Measurements from ENCODE around the gene LRIG1.

DNA sequence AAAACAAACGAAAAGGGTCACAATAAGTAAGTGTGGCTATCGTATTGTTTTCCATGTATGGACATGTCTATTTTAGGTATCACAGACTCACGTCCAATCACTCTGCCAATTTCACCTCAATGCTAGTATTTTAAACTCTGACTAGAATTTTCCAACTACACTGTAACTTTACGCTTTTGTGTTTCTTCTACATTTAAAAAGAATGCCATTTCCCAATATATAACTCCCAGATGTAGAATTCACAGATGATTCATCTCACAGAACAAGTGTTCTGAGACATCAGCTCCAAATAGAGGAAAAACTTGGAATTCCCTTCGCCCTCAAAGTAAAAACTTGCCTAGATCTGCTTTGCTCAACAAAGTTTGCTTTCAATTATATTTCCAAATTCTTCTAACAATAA is 14.2 kb downstream of the LRIG1 start:
- TF ChIP-seq, protein P1, sequence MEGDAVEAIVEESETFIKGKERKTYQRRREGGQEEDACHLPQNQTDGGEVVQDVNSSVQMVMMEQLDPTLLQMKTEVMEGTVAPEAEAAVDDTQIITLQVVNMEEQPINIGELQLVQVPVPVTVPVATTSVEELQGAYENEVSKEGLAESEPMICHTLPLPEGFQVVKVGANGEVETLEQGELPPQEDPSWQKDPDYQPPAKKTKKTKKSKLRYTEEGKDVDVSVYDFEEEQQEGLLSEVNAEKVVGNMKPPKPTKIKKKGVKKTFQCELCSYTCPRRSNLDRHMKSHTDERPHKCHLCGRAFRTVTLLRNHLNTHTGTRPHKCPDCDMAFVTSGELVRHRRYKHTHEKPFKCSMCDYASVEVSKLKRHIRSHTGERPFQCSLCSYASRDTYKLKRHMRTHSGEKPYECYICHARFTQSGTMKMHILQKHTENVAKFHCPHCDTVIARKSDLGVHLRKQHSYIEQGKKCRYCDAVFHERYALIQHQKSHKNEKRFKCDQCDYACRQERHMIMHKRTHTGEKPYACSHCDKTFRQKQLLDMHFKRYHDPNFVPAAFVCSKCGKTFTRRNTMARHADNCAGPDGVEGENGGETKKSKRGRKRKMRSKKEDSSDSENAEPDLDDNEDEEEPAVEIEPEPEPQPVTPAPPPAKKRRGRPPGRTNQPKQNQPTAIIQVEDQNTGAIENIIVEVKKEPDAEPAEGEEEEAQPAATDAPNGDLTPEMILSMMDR (IDR thresholded peaks at IDR 0.05 in 2 of 3, conservative IDR thresholded peaks at IDR 0.05 in 1 of 3; ENCODE audit: insufficient read depth in 2 of 3, low read depth in 1 of 3, low read length in 3 of 3) = no peak
- TF ChIP-seq EZH2 (IDR thresholded peaks at IDR 0.05; ENCODE audit: borderline replicate concordance, low read depth, low read length) (no peak), NR3C1 (CRISPR knock-in tag; IDR thresholded peaks at IDR 0.05) (no peak), U2AF1 (optimal IDR thresholded peaks at IDR 0.05; ENCODE audit: low read depth, low read length) (no peak), MAFF (IDR thresholded peaks at IDR 0.05; ENCODE audit: low read length) (no peak), KAT7 (CRISPR knock-in tag; IDR thresholded peaks at IDR 0.05; ENCODE audit: borderline replicate concordance) (no peak), POU5F1 (IDR thresholded peaks at IDR 0.05; ENCODE audit: borderline replicate concordance, low read depth, low read length, partially characterized antibody) (no peak), RCOR1 (IDR thresholded peaks at IDR 0.05; ENCODE audit: borderline replicate concordance in 1 of 2, low read depth in 2 of 2, low read length in 2 of 2) (no peak), GABPA (tag; conservative IDR thresholded peaks at IDR 0.05; ENCODE audit: low read depth) (no peak), ZNF121 (CRISPR knock-in tag; conservative IDR thresholded peaks at IDR 0.05) (no peak)
- TF ChIP-seq, protein P2, sequence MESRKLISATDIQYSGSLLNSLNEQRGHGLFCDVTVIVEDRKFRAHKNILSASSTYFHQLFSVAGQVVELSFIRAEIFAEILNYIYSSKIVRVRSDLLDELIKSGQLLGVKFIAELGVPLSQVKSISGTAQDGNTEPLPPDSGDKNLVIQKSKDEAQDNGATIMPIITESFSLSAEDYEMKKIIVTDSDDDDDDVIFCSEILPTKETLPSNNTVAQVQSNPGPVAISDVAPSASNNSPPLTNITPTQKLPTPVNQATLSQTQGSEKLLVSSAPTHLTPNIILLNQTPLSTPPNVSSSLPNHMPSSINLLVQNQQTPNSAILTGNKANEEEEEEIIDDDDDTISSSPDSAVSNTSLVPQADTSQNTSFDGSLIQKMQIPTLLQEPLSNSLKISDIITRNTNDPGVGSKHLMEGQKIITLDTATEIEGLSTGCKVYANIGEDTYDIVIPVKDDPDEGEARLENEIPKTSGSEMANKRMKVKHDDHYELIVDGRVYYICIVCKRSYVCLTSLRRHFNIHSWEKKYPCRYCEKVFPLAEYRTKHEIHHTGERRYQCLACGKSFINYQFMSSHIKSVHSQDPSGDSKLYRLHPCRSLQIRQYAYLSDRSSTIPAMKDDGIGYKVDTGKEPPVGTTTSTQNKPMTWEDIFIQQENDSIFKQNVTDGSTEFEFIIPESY (CRISPR knock-in tag; IDR thresholded peaks at IDR 0.05) = no peak
